Spinal cord (tissue), 10 donors: Measurements from ENCODE around the gene CDON. TPM values are rescaled to one million over a fixed set of nuclear protein-coding genes. Genes with fewer than 3 reads are reported as not detected.

ENCODE experiments used
- DNase-seq, 6 donors: peaks; one replicate each; pipeline versions ENCODE4 v3.0.0 to v3.0.0-alpha.2; 2013 to 2015; ENCODE audit warnings: low spot score in 6 of 6, low read depth in 4 of 6
- H3K27ac ChIP-seq: one replicate; pipeline ENCODE4 v1.5.1; 2013; ENCODE audit warnings: low read depth, low read length, control low read depth
- H3K27me3 ChIP-seq: one replicate; pipeline ENCODE4 v1.6.1; 2013; ENCODE audit warnings: low read length; ENCODE audit not compliant: control insufficient read depth, insufficient read depth
- H3K36me3 ChIP-seq: one replicate; pipeline ENCODE4 v1.6.1; 2013; ENCODE audit warnings: low read length; ENCODE audit not compliant: control insufficient read depth, insufficient read depth
- H3K4me1 ChIP-seq: one replicate; pipeline ENCODE4 v1.6.1; 2013; ENCODE audit warnings: low read length; ENCODE audit not compliant: control insufficient read depth, insufficient read depth
- H3K4me3 ChIP-seq: one replicate; pipeline ENCODE4 v1.5.1; 2013; ENCODE audit warnings: low read depth, low read length, control low read depth
- H3K9me3 ChIP-seq: one replicate; pipeline ENCODE4 v1.6.1; 2013; ENCODE audit warnings: low read length; ENCODE audit not compliant: control insufficient read depth, insufficient read depth
- WGBS: methylation state at CpG from one replicate; pipeline ENCODE4 v1.1.5; 2013; ENCODE audit warnings: missing lambda C conversion rate; ENCODE audit not compliant: insufficient coverage; 5-methylcytosine and 5-hydroxymethylcytosine counted together
- polyA plus RNA-seq, 2 donors: library from polyadenylated mRNA; unstranded; fragments of 120-200 nt; gene quantifications; one replicate each; pipeline ENCODE4 v1.2.1, GENCODE V29; 2013; ENCODE audit not compliant: insufficient read length in 2 of 2
- total RNA-seq, 2 donors: library from RNA; depleted of rRNA in 1 of 2; stranded (reverse); fragments of 120-200 nt in 1 of 2; fragments of >200 nt in 1 of 2; gene quantifications; one replicate each; pipeline versions ENCODE4 v1.2.3 to v1.2.4, GENCODE V29; 2013 to 2014
- donor health status: healthy.

Gene CDON
- total and polyA plus RNA-seq, 4 donors, result 7.4 to 34.7 (median 21.4) TPM

DNA sequence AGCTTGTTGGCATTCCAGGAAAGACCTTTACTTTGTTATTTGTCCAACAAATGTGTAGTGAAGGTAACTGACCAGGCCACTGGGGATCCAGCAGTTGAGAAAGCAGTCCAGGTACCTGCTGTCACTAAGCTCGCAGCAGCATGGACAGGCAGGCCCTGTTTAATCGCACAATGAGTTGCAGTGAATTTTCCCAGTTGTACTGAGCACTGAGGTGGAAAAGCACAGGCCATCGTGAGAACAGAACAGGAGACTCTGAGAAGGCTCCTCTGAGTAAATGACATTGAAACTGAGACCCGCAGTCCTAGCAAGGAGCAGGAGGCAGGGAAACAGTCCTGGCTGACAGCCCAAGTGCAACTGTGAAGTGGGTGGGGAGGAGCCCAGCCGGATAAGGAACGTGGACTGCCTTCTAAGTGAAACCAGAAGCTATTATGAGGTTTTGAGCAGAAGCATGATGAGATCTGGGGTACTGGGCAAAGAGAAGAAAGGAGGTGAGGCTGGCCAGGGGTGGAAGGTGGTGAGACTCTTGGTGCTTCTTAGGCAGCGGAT, 39.8 kb upstream of the CDON start:
- no peak overlapping the region for H3K4me3 ChIP-seq
- 42% methylated on average over 7 of the region's 7 CpGs for WGBS

DNA sequence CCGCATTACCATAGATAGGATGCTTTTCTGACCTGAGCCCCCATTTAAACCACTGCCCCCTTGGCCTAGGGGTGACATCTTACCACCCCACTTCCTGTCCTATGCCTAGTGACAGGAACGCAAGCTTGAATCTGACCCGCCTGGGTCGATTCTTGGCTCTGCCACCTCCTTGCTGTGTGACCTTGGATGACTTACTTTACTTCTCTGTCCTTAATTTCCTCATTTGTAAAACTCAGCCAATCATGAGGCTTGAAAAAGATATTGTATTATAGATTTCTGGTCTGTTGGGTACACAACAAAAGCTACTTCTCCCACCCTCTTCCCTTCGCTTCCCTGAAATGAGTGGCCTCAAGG, 39.2 kb upstream of the CDON start:
- Histone ChIP-seq H3K4me3 (no peak overlapping the region), H3K36me3 (no peaks in the 10 kb centered on the region), H3K4me1 (peaks cover 33% of the 10 kb centered on the region), H3K27ac (no peak overlapping the region), H3K9me3 (no peaks in the 10 kb centered on the region), H3K27me3 (peaks cover 21% of the 10 kb centered on the region)
- no peak for DNase-seq
- WGBS, result 80% methylated on average over 1 of the region's 5 CpGs

More for the DNA sequence above, 39.8 kb upstream of the CDON start:
- H3K27ac ChIP-seq, result no peak overlapping the region
- peak in 2 of 6 donors; percentile 69 to 82 for DNase-seq
- H3K36me3 ChIP-seq, result no peaks in the 10 kb centered on the region
- no peaks in the 10 kb centered on the region for H3K9me3 ChIP-seq
- H3K27me3 ChIP-seq, result peaks cover 21% of the 10 kb centered on the region
- H3K4me1 ChIP-seq, result peaks cover 33% of the 10 kb centered on the region

DNA sequence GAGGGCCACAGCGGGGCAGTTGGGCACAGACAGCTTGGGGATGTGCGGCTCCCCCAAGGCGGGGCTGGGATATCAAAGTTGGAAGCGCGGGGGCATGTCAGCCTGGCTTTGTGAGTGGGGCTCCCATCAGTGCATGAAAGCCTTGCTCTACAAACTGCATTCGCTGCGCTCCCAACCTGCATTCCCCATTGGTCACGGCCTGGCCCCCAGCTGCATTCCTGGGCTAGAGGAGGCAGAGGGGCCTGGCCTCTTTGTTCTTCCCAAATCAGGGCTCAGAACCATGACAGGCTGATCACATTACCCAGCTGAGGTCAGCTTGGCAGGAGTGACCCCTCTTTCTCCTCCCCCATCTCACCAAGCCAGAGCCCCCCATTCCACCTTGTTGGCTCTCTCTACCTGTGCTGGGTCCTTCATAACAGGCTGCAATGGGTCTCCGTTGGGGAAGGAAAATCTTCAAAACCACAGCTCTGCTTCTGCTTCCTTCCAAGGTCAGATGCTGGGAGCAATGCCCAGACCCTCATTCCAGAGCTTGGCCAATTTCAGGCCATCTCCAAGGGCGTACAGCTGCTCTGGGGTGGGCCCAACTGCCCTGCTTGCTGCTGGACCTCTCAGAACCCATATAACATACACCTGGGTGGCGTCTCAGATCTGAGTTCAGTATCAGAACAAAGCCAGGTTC, 38.7 kb upstream of the CDON start:
- DNase-seq, result no peak
- no peaks in the 10 kb centered on the region for H3K36me3 ChIP-seq
- peaks cover 33% of the 10 kb centered on the region for H3K4me1 ChIP-seq
- 60% methylated on average over 10 of the region's 11 CpGs for WGBS
- no peak overlapping the region for H3K4me3 ChIP-seq
- peaks cover 16% of the 10 kb centered on the region for H3K27me3 ChIP-seq
- H3K27ac ChIP-seq, result no peak overlapping the region
- no peaks in the 10 kb centered on the region for H3K9me3 ChIP-seq

DNA sequence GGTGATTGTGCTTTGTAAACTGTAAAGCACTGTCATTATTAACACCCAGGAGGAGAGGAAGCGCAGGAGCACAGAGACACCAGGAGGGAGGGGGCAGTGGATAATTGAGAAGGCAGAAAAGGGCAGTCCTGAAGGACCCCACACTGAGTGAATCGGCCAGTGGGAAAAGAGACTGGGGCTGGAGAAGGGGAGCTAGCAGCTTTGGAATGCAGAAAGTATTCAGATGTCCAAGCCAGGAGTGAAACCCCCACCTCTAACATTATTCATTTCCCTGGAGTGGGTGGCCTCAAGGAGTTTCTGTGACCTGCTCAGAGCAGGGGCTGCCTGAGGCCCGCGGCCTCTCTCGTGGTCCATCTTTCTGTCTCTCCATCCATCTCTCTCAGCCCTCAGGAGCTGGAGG, 38.0 kb upstream of the CDON start:
- Histone ChIP-seq H3K4me3 (no peak overlapping the region), H3K36me3 (no peaks in the 10 kb centered on the region), H3K4me1 (peaks cover 33% of the 10 kb centered on the region), H3K27me3 (peaks cover 19% of the 10 kb centered on the region), H3K9me3 (no peaks in the 10 kb centered on the region), H3K27ac (no peak overlapping the region)
- WGBS, result 67% methylated on average over 1 of the region's 5 CpGs
- no peak for DNase-seq

DNA sequence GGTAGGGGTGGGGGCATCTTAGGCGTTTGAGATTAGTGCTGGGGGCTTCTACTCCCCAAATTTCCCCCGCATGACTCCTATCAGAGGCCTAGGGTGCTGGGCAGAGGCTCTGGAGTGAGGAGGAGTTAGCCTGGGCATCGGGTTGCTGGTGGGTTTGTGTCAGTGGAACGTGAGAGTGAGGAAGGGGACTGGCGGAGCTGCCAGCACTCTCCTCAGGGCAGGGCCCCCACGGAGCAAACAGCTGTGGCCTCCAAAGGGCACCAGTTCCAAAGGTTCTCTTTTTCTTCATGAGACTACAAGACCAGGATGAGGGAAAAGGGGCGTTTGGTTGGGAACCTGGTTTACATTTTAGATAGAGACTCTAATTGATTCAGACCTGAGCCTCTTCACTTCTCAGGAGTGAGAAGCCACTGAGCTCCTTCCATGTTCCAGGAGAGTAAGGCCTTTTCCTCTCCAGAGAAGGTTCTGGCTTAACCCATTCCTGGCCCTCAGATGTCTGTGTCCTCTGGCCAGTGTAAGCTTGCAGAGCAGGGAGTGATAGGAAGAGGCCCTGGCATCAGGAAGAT, 35.6 kb upstream of the CDON start:
- WGBS, result 76% methylated on average over 3 of the region's 7 CpGs
- DNase-seq, result no peak
- Histone ChIP-seq H3K27me3 (peaks cover 17% of the 10 kb centered on the region), H3K9me3 (no peaks in the 10 kb centered on the region), H3K4me1 (peaks cover 25% of the 10 kb centered on the region), H3K27ac (no peak overlapping the region), H3K36me3 (no peaks in the 10 kb centered on the region), H3K4me3 (no peak overlapping the region)

DNA sequence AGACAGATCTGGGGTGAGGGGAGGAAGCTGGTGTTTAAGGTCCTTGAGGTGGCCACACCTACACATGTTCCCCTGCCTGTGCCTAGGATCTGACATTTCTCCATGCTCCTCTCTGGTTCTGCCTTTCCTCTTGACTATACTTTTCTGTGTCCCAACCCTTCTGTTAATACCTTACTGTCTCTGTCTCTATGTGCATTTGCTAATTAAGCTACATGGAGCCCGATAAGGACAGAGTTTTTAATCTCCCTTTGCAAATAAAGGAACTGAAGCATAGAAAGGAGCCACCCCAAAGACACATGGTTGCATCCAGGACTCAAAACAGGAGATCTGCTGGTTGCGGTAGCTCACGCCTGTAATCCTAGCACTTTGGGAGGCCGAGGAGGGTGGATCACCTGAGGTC, 33.1 kb upstream of the CDON start:
- Histone ChIP-seq H3K27me3 (peaks cover 11% of the 10 kb centered on the region), H3K9me3 (no peaks in the 10 kb centered on the region), H3K36me3 (no peaks in the 10 kb centered on the region), H3K4me3 (no peak overlapping the region), H3K4me1 (peaks cover 4% of the 10 kb centered on the region), H3K27ac (no peak overlapping the region)
- 100% methylated on average over 2 of the region's 4 CpGs for WGBS
- no peak for DNase-seq

DNA sequence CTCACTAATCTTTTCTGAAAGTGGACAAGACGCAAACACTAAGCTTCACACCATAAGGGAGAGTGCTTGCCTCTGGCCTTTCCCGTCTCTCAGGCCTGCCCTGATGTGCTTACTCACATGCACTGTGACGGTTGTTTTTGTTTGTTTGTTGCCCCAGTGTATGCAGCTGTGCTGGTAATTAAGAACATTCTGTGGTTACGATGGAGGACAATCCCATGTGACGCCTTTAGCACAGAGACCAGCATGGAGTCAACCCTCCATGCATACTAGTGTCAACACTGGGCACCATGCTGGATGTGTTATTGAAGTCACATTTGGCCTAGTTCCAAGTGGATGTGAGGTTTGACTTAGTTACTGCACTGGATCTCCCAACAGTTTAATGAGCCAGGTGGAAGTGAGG, 27.8 kb upstream of the CDON start:
- whole genome bisulfite sequencing, result 88% methylated on average over 3 of the region's 5 CpGs
- no peaks in the 10 kb centered on the region for H3K9me3 ChIP-seq
- no peaks in the 10 kb centered on the region for H3K36me3 ChIP-seq
- peaks cover 10% of the 10 kb centered on the region for H3K27me3 ChIP-seq
- no peaks in the 10 kb centered on the region for H3K4me1 ChIP-seq
- no peak overlapping the region for H3K4me3 ChIP-seq
- DNase-seq, result peak in 1 of 6 donors; percentile 32
- no peak overlapping the region for H3K27ac ChIP-seq

DNA sequence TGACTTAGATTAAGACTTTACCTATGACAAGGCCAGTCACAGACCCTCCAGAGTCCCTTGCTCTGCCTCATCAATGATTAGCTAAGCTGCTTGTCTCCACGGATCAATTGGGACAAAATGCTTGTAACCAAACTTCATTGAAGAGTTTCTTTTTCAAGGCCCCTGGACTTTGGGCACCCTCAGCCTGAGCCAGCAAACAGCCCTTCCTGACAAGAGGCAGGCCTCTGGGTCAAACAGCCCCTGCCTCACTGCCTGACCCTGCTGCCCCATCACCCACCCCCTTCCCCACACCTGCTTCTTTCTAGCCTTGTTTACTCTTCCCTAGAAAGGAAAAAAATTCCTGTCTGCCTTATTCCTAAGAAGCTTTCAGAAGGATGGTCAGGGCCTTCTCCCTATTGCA, 26.3 kb upstream of the CDON start:
- 33% methylated on average over 1 of the region's 1 CpG for WGBS

DNA sequence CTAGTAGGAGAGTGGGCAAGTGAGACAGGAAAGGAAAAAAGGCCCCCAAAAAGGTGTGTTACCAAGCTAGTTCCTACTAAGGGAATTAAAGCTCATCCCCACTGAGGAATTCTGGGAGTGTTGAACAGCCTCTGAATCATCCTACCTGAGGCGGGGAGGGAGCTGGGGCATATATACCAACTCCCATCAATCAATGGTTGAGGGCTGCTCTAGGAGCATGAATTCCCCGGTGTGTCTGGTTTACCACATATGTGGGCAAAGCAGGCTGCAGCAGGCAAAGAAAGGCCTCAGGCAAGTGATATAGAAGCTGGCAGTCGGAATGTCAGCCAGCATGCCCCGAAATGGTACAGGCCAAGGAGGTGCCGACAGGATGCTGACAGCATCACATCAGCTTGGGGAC, 23.6 kb upstream of the CDON start:
- 100% methylated on average over 1 of the region's 5 CpGs for WGBS
- DNase-seq, result no peak
- Histone ChIP-seq H3K4me3 (no peak overlapping the region), H3K27ac (no peak overlapping the region), H3K4me1 (peaks cover 28% of the 10 kb centered on the region), H3K9me3 (no peaks in the 10 kb centered on the region), H3K36me3 (no peaks in the 10 kb centered on the region), H3K27me3 (peaks cover 25% of the 10 kb centered on the region)

More for the DNA sequence above, 26.3 kb upstream of the CDON start:
- no peaks in the 10 kb centered on the region for H3K36me3 ChIP-seq
- no peak overlapping the region for H3K4me3 ChIP-seq
- no peak overlapping the region for H3K27ac ChIP-seq
- no peaks in the 10 kb centered on the region for H3K9me3 ChIP-seq
- DNase-seq, result no peak
- peaks cover 18% of the 10 kb centered on the region for H3K27me3 ChIP-seq
- H3K4me1 ChIP-seq, result peaks cover 10% of the 10 kb centered on the region

DNA sequence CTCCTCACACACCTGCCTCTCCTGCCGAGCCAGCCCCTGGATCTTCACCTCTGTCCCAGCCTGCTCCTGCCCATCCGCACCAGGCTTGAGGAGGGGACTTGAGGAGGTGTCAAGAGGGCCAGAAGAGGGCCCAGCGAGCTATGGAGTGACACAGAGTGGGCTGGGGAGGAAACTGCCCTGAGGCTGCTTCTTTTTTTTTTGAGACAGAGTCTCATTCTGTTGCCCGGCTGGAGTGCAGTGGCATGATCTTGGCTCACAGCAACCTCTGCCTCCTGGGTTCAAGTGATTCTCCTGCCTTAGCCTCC, 21.9 kb upstream of the CDON start:
- 40% methylated on average over 2 of the region's 4 CpGs for WGBS
- no peak for DNase-seq
- Histone ChIP-seq H3K27ac (no peak overlapping the region), H3K36me3 (no peaks in the 10 kb centered on the region), H3K27me3 (peaks cover 38% of the 10 kb centered on the region), H3K4me3 (no peak overlapping the region), H3K9me3 (no peaks in the 10 kb centered on the region), H3K4me1 (peaks cover 38% of the 10 kb centered on the region)
